Right renal pelvis (tissue), 4 donors: ENCODE data around the gene TBX4. TPM values are rescaled to one million over a fixed set of nuclear protein-coding genes. Genes with fewer than 3 reads are reported as not detected.

Experiments used
- DNase-seq, 4 donors: peaks; one replicate each; pipeline ENCODE4 v3.0.0-alpha.2; 2013; ENCODE audit warnings: low read depth in 4 of 4, low spot score in 3 of 4, missing footprints in 1 of 4
- polyA plus RNA-seq, 4 donors: library from polyadenylated mRNA; unstranded; fragments of 120-200 nt; gene quantifications; one replicate each; pipeline ENCODE4 v1.2.1, GENCODE V29; 2013; ENCODE audit not compliant: insufficient read length in 4 of 4

TBX4 gene
- polyA plus RNA-seq, 4 donors, result 0.08 to 0.53 (median 0.16) TPM

- no peak for DNase-seq
These were observed 11.3 kb downstream of the TBX4 start for GRCh38 chr17:61463316-61464129.

- DNase-seq, result no peak
These were observed 12.1 kb downstream of the TBX4 start for GRCh38 chr17:61464130-61464842.

GRCh38 chr17:61464843-61465180 is 12.6 kb downstream of the TBX4 start:
- no peak for DNase-seq

- DNase-seq, result no peak
These were observed 13.5 kb downstream of the TBX4 start for GRCh38 chr17:61465550-61466237.

GRCh38 chr17:61466246-61466645 is 14.0 kb downstream of the TBX4 start:
- DNase-seq, result no peak

- no peak for DNase-seq
These were observed 15.4 kb downstream of the TBX4 start for GRCh38 chr17:61467416-61468262.

- DNase-seq, result no peak
These were observed 16.2 kb downstream of the TBX4 start for GRCh38 chr17:61468263-61468907.

GRCh38 chr17:61469474-61469873 is 17.3 kb downstream of the TBX4 start:
- no peak for DNase-seq

GRCh38 chr17:61469949-61470348 is 17.7 kb downstream of the TBX4 start:
- DNase-seq, result no peak

GRCh38 chr17:61470530-61471136 is 18.4 kb downstream of the TBX4 start:
- DNase-seq, result no peak

- no peak for DNase-seq
These were observed 22.2 kb downstream of the TBX4 start for GRCh38 chr17:61474235-61474927.

- DNase-seq, result no peak
These were observed 22.7 kb downstream of the TBX4 start for GRCh38 chr17:61474934-61475333.

GRCh38 chr17:61475726-61476125 is 23.5 kb downstream of the TBX4 start:
- DNase-seq, result no peak

- DNase-seq, result no peak
These were observed 24.4 kb downstream of the TBX4 start for GRCh38 chr17:61476476-61477203.

- no peak for DNase-seq
These were observed 25.1 kb downstream of the TBX4 start for GRCh38 chr17:61477204-61477834.

- DNase-seq, result no peak
These were observed 26.0 kb downstream of the TBX4 start for GRCh38 chr17:61478026-61478789.

GRCh38 chr17:61478790-61479492 is 26.7 kb downstream of the TBX4 start:
- DNase-seq, result no peak
